Measurements from ENCODE around the gene CFAP141. TPM values are rescaled to one million over a fixed set of nuclear protein-coding genes. Genes with fewer than 3 reads are reported as not detected.

The CFAP141 gene
- total and polyA plus RNA-seq, 4 donors, result 3.2 to 8.4 (median 4.6) TPM

DNA sequence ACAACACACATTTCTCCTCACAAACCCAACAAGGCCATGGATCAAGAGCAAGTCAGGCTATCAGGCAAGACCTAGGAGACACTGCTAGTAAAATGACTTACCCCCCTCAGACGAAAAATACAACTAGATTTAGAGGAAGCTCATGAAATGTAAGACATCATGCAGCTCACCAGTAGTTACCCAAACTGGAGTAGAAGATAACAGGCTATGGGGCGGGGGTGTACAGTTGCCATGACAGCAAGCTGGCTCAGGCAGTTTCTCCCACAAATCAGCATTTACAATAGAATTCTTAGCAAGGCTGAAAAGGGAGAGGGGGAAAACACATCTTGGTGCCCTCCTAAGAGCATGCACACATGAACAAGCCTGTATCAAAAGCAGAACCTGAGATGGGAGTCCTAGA, 28.1 kb downstream of the CFAP141 start:
- Histone ChIP-seq H3K9me3 (ENCODE audit: control insufficient read depth in 4 of 4, insufficient read depth in 3 of 4, low read length in 3 of 4) (no peaks in the 10 kb centered on the region), H3K27me3 (ENCODE audit: control insufficient read depth in 3 of 3, insufficient read depth in 3 of 3, low read length in 2 of 3) (no peaks in the 10 kb centered on the region), H3K36me3 (ENCODE audit: control insufficient read depth in 4 of 4, insufficient read depth in 4 of 4, low read length in 4 of 4) (peaks cover 2 to 23% (median 14%) of the 10 kb centered on the region in 4 donors), H3K27ac (ENCODE audit: low read depth in 1 of 2, low read length in 1 of 2) (no peak overlapping the region), H3K4me1 (ENCODE audit: control insufficient read depth in 5 of 5, insufficient read depth in 5 of 5, low read length in 5 of 5) (peaks cover 3 to 41% (median 13%) of the 10 kb centered on the region in 5 donors), H3K4me3 (no peak overlapping the region), H3K9ac (ENCODE audit: insufficient read depth in 1 of 2, low read length in 2 of 2) (no peak overlapping the region)
- 28 to 48% methylated on average over 2 of the region's 2 CpGs for WGBS, 2 donors
- no peak for ATAC-seq (ENCODE audit: insufficient read depth, low FRiP score)
- TF ChIP-seq, protein P1, sequence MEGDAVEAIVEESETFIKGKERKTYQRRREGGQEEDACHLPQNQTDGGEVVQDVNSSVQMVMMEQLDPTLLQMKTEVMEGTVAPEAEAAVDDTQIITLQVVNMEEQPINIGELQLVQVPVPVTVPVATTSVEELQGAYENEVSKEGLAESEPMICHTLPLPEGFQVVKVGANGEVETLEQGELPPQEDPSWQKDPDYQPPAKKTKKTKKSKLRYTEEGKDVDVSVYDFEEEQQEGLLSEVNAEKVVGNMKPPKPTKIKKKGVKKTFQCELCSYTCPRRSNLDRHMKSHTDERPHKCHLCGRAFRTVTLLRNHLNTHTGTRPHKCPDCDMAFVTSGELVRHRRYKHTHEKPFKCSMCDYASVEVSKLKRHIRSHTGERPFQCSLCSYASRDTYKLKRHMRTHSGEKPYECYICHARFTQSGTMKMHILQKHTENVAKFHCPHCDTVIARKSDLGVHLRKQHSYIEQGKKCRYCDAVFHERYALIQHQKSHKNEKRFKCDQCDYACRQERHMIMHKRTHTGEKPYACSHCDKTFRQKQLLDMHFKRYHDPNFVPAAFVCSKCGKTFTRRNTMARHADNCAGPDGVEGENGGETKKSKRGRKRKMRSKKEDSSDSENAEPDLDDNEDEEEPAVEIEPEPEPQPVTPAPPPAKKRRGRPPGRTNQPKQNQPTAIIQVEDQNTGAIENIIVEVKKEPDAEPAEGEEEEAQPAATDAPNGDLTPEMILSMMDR (IDR thresholded peaks at IDR 0.05; ENCODE audit: control extremely low read depth, extremely low read depth), result no peak
- DNase-seq, result no peak

DNA sequence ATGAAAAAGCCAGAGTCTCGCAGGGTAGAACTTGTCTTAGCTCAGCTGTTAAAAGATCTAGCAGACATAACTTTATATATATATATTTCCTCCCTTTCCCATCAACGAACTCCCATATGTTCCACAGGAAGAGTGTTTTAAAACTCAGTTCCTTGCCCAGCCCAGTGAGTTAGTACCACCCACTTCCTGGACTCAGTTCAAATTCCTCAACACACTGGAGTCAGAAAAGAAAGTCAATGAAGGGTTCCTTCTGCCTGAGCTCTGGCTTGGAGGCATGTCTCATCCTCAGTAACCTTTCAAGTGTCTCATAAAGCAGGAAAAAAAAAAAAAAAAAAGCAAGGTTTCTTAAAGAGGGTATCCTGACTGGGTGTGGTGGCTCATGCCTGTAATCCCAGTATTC, 29.8 kb downstream of the CFAP141 start:
- DNase-seq (peak; percentile 34 to 85 (median 76)), ATAC-seq (ENCODE audit: insufficient read depth, low FRiP score) (peak; percentile 55)
- TF ChIP-seq, protein P1 (IDR thresholded peaks at IDR 0.05; ENCODE audit: control extremely low read depth, extremely low read depth), result no peak
- Histone ChIP-seq H3K9ac (ENCODE audit: insufficient read depth in 1 of 2, low read length in 2 of 2) (no peak overlapping the region), H3K4me1 (ENCODE audit: control insufficient read depth in 5 of 5, insufficient read depth in 5 of 5, low read length in 5 of 5) (peaks cover 0 to 39% (median 13%) of the 10 kb centered on the region in 5 donors), H3K36me3 (ENCODE audit: control insufficient read depth in 4 of 4, insufficient read depth in 4 of 4, low read length in 4 of 4) (peaks cover 18 to 37% (median 29%) of the 10 kb centered on the region in 4 donors), H3K9me3 (ENCODE audit: control insufficient read depth in 4 of 4, insufficient read depth in 3 of 4, low read length in 3 of 4) (no peaks in the 10 kb centered on the region), H3K27me3 (ENCODE audit: control insufficient read depth in 3 of 3, insufficient read depth in 3 of 3, low read length in 2 of 3) (no peaks in the 10 kb centered on the region), H3K27ac (ENCODE audit: low read depth in 1 of 2, low read length in 1 of 2) (peak overlapping the region in 1 of 2 donors; percentile 7), H3K4me3 (no peak overlapping the region)
- WGBS, 2 donors, result 7 to 24% methylated on average over 2 of the region's 2 CpGs

DNA sequence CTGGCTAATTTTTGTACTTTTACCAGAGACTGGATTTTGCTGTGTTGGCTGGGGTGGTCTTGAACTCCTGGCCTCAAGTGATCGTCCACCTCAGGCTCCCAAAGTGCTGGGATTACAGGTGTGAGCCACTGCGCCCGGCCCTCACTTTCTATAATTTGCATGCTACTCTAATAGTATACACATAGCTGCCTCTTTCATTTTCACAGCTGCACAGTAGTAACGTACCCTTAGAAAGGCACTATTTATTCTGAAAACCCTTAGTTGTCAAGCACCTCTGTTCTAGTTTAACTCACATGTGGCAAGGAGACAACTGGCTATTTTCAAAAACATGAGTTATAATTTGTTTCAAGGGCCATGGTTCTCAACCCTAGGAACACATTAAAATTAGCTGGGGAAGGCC, 31.5 kb downstream of the CFAP141 start:
- Histone ChIP-seq H3K4me1 (ENCODE audit: control insufficient read depth in 5 of 5, insufficient read depth in 5 of 5, low read length in 5 of 5) (peaks cover 0 to 28% (median 8%) of the 10 kb centered on the region in 5 donors), H3K27me3 (ENCODE audit: control insufficient read depth in 3 of 3, insufficient read depth in 3 of 3, low read length in 2 of 3) (no peaks in the 10 kb centered on the region), H3K27ac (ENCODE audit: low read depth in 1 of 2, low read length in 1 of 2) (no peak overlapping the region), H3K36me3 (ENCODE audit: control insufficient read depth in 4 of 4, insufficient read depth in 4 of 4, low read length in 4 of 4) (peaks cover 34 to 48% (median 43%) of the 10 kb centered on the region in 4 donors), H3K9ac (ENCODE audit: insufficient read depth in 1 of 2, low read length in 2 of 2) (no peak overlapping the region), H3K4me3 (no peak overlapping the region), H3K9me3 (ENCODE audit: control insufficient read depth in 4 of 4, insufficient read depth in 3 of 4, low read length in 3 of 4) (no peaks in the 10 kb centered on the region)
- ATAC-seq (ENCODE audit: insufficient read depth, low FRiP score), result no peak
- WGBS, 2 donors, result 93% methylated on average over 4 of the region's 4 CpGs
- TF ChIP-seq, protein P1 (IDR thresholded peaks at IDR 0.05; ENCODE audit: control extremely low read depth, extremely low read depth), result no peak
- no peak for DNase-seq

- ATAC-seq (ENCODE audit: insufficient read depth, low FRiP score) (no peak), DNase-seq (no peak)
- TF ChIP-seq, protein P1 (IDR thresholded peaks at IDR 0.05; ENCODE audit: control extremely low read depth, extremely low read depth), result no peak
- WGBS, 2 donors, result 89 to 92% methylated on average over 5 of the region's 5 CpGs
- Histone ChIP-seq H3K9me3 (ENCODE audit: control insufficient read depth in 4 of 4, insufficient read depth in 3 of 4, low read length in 3 of 4) (no peaks in the 10 kb centered on the region), H3K9ac (ENCODE audit: insufficient read depth in 1 of 2, low read length in 2 of 2) (no peak overlapping the region), H3K36me3 (ENCODE audit: control insufficient read depth in 4 of 4, insufficient read depth in 4 of 4, low read length in 4 of 4) (peaks cover 51 to 63% (median 56%) of the 10 kb centered on the region in 4 donors), H3K27ac (ENCODE audit: low read depth in 1 of 2, low read length in 1 of 2) (no peak overlapping the region), H3K4me3 (no peak overlapping the region), H3K4me1 (ENCODE audit: control insufficient read depth in 5 of 5, insufficient read depth in 5 of 5, low read length in 5 of 5) (peaks cover 0 to 4% (median 3%) of the 10 kb centered on the region in 5 donors), H3K27me3 (ENCODE audit: control insufficient read depth in 3 of 3, insufficient read depth in 3 of 3, low read length in 2 of 3) (no peaks in the 10 kb centered on the region)
Observed at GRCh38 chr1:154171880-154172279, 34.3 kb downstream of the CFAP141 start.

Measured in lung (tissue), 12 donors.